HG03064 (cell line): ENCODE results near the gene NKIRAS1.
"Not testable (repeated sequence)": the region's sequence is repeated elsewhere in the genome, so short reads cannot be mapped to it uniquely, and the experiment has no call there.

Experiments
- ATAC-seq: cut with Tn5 transposase; IDR thresholded peaks from one replicate; pipeline ENCODE4 v1.9.1; 2021; ENCODE audit warnings: low read depth; ENCODE audit not compliant: unreplicated experiment

The NKIRAS1 gene

GRCh38 chr3:23941440-23941839, 24.6 kb upstream of the NKIRAS1 start:
- ATAC-seq, result no peak

- no peak for ATAC-seq
Observed at GRCh38 chr3:23940775-23941174, 24.0 kb upstream of the NKIRAS1 start.

GRCh38 chr3:23938688-23939087, 21.9 kb upstream of the NKIRAS1 start:
- ATAC-seq, result no peak

GRCh38 chr3:23937296-23937695, 20.5 kb upstream of the NKIRAS1 start:
- ATAC-seq, result no peak

GRCh38 chr3:23934253-23934652, 17.5 kb upstream of the NKIRAS1 start:
- no peak for ATAC-seq

- no peak for ATAC-seq
Observed at GRCh38 chr3:23932571-23932970, 15.8 kb upstream of the NKIRAS1 start.

- ATAC-seq, result no peak
Observed at GRCh38 chr3:23931597-23931996, 14.8 kb upstream of the NKIRAS1 start.

- ATAC-seq, result no peak
Observed at GRCh38 chr3:23928524-23928923, 11.7 kb upstream of the NKIRAS1 start.

- no peak for ATAC-seq
Observed at GRCh38 chr3:23926736-23927135, 9.9 kb upstream of the NKIRAS1 start.

- ATAC-seq, result no peak
Observed at GRCh38 chr3:23926246-23926645, 9.5 kb upstream of the NKIRAS1 start.

- no peak for ATAC-seq
Observed at GRCh38 chr3:23923786-23924185, 7.0 kb upstream of the NKIRAS1 start.

GRCh38 chr3:23921052-23921511, 4.3 kb upstream of the NKIRAS1 start:
- ATAC-seq, result no peak

GRCh38 chr3:23920151-23920655, 3.4 kb upstream of the NKIRAS1 start:
- no peak for ATAC-seq

- ATAC-seq, result no peak
Observed at GRCh38 chr3:23919628-23920027, 2.8 kb upstream of the NKIRAS1 start.

GRCh38 chr3:23918331-23918730, 1.5 kb upstream of the NKIRAS1 start:
- ATAC-seq, result not testable (repeated sequence)

- ATAC-seq, result peak; percentile 18
Observed at GRCh38 chr3:23917679-23918303, 1.0 kb upstream of the NKIRAS1 start.

- ATAC-seq, result peak; percentile 43
Observed at GRCh38 chr3:23916152-23916885, 471 bp downstream of the NKIRAS1 start.

- ATAC-seq, result no peak
Observed at GRCh38 chr3:23915537-23916108, 1.2 kb downstream of the NKIRAS1 start.

GRCh38 chr3:23913873-23914743, 2.7 kb downstream of the NKIRAS1 start:
- ATAC-seq, result no peak

- no peak for ATAC-seq
Observed at GRCh38 chr3:23913182-23913581, 3.6 kb downstream of the NKIRAS1 start.

GRCh38 chr3:23912335-23912734, 4.5 kb downstream of the NKIRAS1 start:
- ATAC-seq, result not testable (repeated sequence)
